RWPE1 (cell line): Measurements from ENCODE around the gene SNX18.

Experiments used
- CTCF ChIA-PET: fragments of 350-600 bp; sonication (Branson Sonifier 250); formaldehyde crosslinking; extraction: SDS; loops from one replicate; lab custom pipeline; 2021; lab: Yijun Ruan, JAX
- POLR2A ChIA-PET: fragments of 400-600 bp; formaldehyde crosslinking; extraction: SDS; loops from one replicate; lab custom pipeline; 2020; ENCODE audit warnings: antibody characterized with exemption; ENCODE audit not compliant: low non-redundant PET; lab: Yijun Ruan, JAX
- DNase-seq: peaks from one replicate; pipeline ENCODE4 v3.0.0; 2012; ENCODE audit warnings: low spot score
- H3K27ac ChIP-seq: fragments of 450-650 bp; 2 replicates; pipeline ENCODE4 v1.5.1; 2017
- TF ChIP-seq, protein P1 (sequence below): fragments of 450-650 bp; conservative IDR thresholded peaks from 2 replicates; pipeline ENCODE4 v1.5.1; 2017; ENCODE audit warnings: low read depth, mild to moderate bottlenecking

Gene SNX18

DNA sequence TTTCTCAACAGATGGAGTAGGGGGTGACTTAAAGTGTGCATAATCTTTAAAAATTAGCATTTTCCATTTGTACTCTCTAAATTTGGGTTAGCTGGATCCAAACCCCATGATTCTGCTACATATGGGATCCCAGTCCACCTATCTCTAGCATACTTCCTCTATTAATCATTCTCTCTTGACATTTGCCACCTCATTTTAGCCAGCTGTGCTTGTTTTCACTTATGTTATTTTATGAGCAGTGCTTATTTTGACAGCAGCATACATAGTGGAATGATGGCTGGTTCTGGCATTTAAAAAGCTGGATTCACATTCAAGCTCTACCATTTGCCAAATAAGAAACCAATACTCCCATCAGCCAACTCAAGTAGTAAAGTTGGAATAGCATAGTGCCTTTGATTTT is 22.5 kb upstream of the SNX18 start:
- TF ChIP-seq, protein P1, sequence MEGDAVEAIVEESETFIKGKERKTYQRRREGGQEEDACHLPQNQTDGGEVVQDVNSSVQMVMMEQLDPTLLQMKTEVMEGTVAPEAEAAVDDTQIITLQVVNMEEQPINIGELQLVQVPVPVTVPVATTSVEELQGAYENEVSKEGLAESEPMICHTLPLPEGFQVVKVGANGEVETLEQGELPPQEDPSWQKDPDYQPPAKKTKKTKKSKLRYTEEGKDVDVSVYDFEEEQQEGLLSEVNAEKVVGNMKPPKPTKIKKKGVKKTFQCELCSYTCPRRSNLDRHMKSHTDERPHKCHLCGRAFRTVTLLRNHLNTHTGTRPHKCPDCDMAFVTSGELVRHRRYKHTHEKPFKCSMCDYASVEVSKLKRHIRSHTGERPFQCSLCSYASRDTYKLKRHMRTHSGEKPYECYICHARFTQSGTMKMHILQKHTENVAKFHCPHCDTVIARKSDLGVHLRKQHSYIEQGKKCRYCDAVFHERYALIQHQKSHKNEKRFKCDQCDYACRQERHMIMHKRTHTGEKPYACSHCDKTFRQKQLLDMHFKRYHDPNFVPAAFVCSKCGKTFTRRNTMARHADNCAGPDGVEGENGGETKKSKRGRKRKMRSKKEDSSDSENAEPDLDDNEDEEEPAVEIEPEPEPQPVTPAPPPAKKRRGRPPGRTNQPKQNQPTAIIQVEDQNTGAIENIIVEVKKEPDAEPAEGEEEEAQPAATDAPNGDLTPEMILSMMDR = no peak
- POLR2A ChIA-PET = no interaction called here
- CTCF ChIA-PET = no interaction called here
- no peak for DNase-seq
- no peak overlapping the region for H3K27ac ChIP-seq

DNA sequence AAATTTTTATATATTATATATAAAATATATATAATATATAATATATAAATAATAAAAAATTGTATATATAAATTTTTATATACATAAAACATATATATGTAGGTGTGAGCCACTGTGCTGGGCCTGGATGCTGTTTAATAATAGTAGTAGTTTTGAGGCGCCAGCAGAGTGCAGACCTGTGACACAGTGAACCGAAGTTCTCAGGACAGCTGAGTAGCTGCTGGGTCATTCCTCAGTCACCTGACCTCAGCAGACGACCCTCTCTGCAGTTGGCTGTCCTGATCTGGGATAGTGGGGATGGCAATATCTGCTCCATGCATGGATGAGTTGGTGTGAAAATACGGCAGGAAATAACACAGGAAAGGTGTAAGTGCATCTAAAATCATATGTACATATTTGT is 3.3 kb upstream of the SNX18 start:
- ChIA-PET POLR2A (no interaction called here), CTCF (interaction anchor here (0.6 to 1.0 kb wide), 3 partner anchors 25 to 403 kb away, joined by 3 to 4 read pairs (median 4); no protein-coding TSS in a partner anchor)
- TF ChIP-seq, protein P1 = no peak
- H3K27ac ChIP-seq = no peak overlapping the region
- no peak for DNase-seq

DNA sequence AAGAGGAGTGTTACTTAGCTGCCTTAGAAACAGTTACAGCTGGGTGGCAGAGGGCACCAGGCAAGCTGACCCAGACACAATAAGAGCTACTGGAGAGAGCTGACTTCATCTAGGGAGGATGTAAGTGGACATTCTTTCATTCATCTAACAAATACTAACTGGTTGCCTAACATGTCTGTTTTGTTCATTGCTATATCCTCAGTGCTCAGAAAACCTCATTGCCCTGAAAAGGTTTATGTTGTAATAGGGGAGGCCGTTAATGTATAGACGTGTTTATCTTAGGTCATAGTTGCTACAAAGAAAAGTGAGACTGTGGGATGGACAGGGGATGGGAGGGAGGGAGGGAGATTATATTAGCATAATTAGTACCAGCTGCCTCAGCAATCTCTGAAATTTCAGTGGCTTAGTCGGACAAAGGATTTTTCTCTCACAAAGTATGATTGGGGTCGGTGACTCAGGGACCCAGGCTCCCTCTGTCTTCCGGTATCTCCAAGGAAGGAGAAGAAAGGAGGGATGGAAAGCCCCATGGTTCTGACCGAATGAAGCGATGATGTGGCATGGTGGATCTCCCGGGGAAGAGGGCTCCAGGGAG is 2.6 kb upstream of the SNX18 start:
- CTCF ChIA-PET = interaction anchor here (0.5 to 1.0 kb wide), 4 partner anchors 25 to 649 kb away, joined by 3 to 4 read pairs (median 4); no protein-coding TSS in a partner anchor
- H3K27ac ChIP-seq = no peak overlapping the region
- POLR2A ChIA-PET = no interaction called here
- no peak for DNase-seq
- TF ChIP-seq, protein P1 = no peak

DNA sequence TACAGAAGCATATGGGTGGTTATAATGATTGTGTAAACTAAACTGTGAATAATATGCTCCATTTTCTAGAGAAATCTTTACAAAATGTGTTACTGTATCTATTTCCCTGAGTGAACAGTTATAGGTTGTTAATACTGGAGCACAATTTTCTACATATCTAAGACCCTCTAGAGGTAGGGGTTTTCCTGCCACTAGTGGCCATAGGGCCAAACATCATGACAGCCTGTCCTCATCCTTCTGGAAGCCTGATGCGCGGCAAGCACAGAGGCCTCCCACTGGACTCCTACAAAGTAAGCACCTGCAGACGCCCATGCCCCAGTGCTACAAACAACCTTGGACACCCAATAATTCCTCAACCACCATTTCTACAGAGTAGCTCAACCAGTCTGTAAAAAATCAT is 1.9 kb upstream of the SNX18 start:
- TF ChIP-seq, protein P1 = no peak
- no peak overlapping the region for H3K27ac ChIP-seq
- ChIA-PET POLR2A (no interaction called here), CTCF (interaction anchor here (0.6 to 3.7 kb wide), 3 partner anchors 227 to 350 kb away, joined by 3 to 48 read pairs (median 47); no protein-coding TSS in a partner anchor)
- no peak for DNase-seq

DNA sequence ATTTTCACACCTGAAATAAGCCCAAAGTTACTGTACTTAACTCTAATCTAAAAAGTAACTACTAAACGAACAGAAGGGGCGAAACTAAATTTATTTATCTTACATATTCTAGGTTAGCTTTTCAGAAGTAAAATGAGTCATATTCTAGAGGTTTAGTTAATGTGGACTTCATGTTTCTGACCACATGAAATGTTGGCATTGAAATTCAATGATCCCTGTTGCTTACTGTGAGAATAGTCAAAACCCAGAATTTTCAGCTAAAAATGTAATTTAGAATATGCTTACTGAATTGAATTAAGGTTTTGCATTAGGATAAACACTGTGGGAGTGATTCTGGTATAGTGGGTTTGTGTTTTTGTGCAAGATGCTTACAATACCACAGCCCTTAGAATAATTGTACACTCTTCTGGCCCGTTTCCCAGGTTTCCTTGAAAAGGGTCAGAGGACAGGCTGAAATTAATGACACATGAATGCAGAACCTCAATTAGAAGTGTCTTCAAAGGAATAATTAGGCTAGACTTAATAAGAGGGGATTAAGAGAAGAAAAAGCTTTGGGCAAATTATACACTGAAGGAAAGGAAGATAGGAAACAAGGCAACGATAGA is 1.4 kb upstream of the SNX18 start:
- no peak overlapping the region for H3K27ac ChIP-seq
- ChIA-PET POLR2A (no interaction called here), CTCF (interaction anchor here (0.5 to 3.7 kb wide), 13 partner anchors 11 to 630 kb away, joined by 3 to 48 read pairs (median 6); no protein-coding TSS in a partner anchor)
- TF ChIP-seq, protein P1 = no peak
- no peak for DNase-seq

DNA sequence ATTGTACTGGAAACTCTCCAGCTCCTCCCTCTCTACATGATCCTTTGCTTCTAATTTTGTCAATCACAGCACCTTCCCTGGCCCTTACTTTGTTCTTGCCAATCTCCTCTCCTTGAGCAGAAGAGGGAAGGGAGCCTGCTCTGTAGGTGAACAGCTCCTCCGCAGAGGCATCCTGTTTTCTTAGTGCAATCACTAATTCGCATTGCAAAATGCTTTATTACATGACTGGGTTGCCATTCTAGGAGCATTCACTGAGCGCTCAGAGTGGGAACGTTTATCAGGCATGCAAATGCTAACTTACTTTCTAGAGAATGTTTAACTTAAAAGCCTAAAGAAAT is 416 bp upstream of the SNX18 start:
- no peak for DNase-seq
- POLR2A ChIA-PET = interaction anchor here (0.7 to 1.4 kb wide), 2 partner anchors 11 to 350 kb away, joined by 3 to 4 read pairs; no protein-coding TSS in a partner anchor
- CTCF ChIA-PET = interaction anchor here (0.6 to 3.7 kb wide), 42 partner anchors 10 to 1258 kb away, joined by 3 to 48 read pairs (median 4); partner anchors contain the start of genes GPX8 and HSPB3
- H3K27ac ChIP-seq = peak overlapping the region; percentile 74; the same call in 1 of the 2 replicates
- TF ChIP-seq, protein P1 = no peak
